CD14-positive monocyte (primary cell): Measurements from ENCODE around the gene SULT1E1. TPM values are rescaled to one million over a fixed set of nuclear protein-coding genes. Genes with fewer than 3 reads are reported as not detected.

Experiments
- DNase-seq, 3 donors: peaks; one replicate each; pipeline ENCODE4 v3.0.0-alpha.2; 2011 to 2022
- H2AFZ ChIP-seq: 2 replicates; pipeline ENCODE4 v1.6.0; 2012; ENCODE audit warnings: mild to moderate bottlenecking, low read depth, low read length, inconsistent platforms; ENCODE audit not compliant: insufficient read depth, poor library complexity, severe bottlenecking
- H3K27ac ChIP-seq, 2 donors: 1 replicate in 1 of 2; 2 replicates in 1 of 2; pipeline ENCODE4 v1.5.1; 2012 to 2013; ENCODE audit warnings: low read length in 2 of 2, control low read depth in 1 of 2, inconsistent platforms in 1 of 2, low read depth in 1 of 2, mild to moderate bottlenecking in 1 of 2
- H3K27me3 ChIP-seq, 2 donors: one replicate each; pipeline versions ENCODE4 v1.6.0 to v1.6.1; 2011 to 2013; ENCODE audit warnings: low read length in 2 of 2; ENCODE audit not compliant: control insufficient read depth in 2 of 2, insufficient read depth in 2 of 2
- H3K36me3 ChIP-seq, 2 donors: replicated peaks in 1 of 2; 1 replicate in 1 of 2; 2 replicates in 1 of 2; pipeline versions ENCODE4 v1.5.1 to v1.6.1; 2012 to 2013; ENCODE audit warnings: low read length in 2 of 2, control low read depth in 1 of 2, inconsistent platforms in 1 of 2, mild to moderate bottlenecking in 1 of 2; ENCODE audit not compliant: insufficient read depth in 2 of 2, control insufficient read depth in 1 of 2
- H3K4me1 ChIP-seq, 2 donors: 1 replicate in 1 of 2; 2 replicates in 1 of 2; pipeline versions ENCODE4 v1.5.1 to v1.6.1; 2012 to 2013; ENCODE audit warnings: low read length in 2 of 2, control low read depth in 1 of 2, inconsistent platforms in 1 of 2, mild to moderate bottlenecking in 1 of 2, moderate library complexity in 1 of 2; ENCODE audit not compliant: insufficient read depth in 2 of 2, control insufficient read depth in 1 of 2
- H3K4me2 ChIP-seq: replicated peaks from 2 replicates; pipeline ENCODE3; 2012; ENCODE audit warnings: low read length, moderate library complexity, mild to moderate bottlenecking; ENCODE audit not compliant: poor library complexity, severe bottlenecking; ENCODE audit errors: extremely low read depth
- H3K4me3 ChIP-seq, 3 experiments: fragments of 200-600 bp in 1 of 3; sonication (generic) in 1 of 3; replicated peaks in 1 of 3; 1 replicate in 2 of 3; 2 replicates in 1 of 3; pipeline ENCODE4 v1.5.1; 2011 to 2013; ENCODE audit warnings: low read length in 3 of 3, mild to moderate bottlenecking in 3 of 3, control low read depth in 2 of 3, low read depth in 2 of 3, inconsistent platforms in 1 of 3, moderate library complexity in 1 of 3
- H3K79me2 ChIP-seq: 2 replicates; pipeline ENCODE4 v1.6.0; 2012; ENCODE audit warnings: mild to moderate bottlenecking, control low read depth, inconsistent platforms, low read length, moderate library complexity; ENCODE audit not compliant: insufficient read depth
- H3K9ac ChIP-seq: 2 replicates; pipeline ENCODE4 v1.6.0; 2017; ENCODE audit warnings: low read length, mild to moderate bottlenecking; ENCODE audit not compliant: insufficient read depth, poor library complexity, severe bottlenecking
- H3K9me3 ChIP-seq, 2 donors: replicated peaks in 1 of 2; 1 replicate in 1 of 2; 2 replicates in 1 of 2; pipeline versions ENCODE4 v1.5.1 to v1.6.1; 2012 to 2013; ENCODE audit warnings: low read length in 2 of 2, control low read depth in 1 of 2; ENCODE audit not compliant: control insufficient read depth in 1 of 2, insufficient read depth in 1 of 2
- H4K20me1 ChIP-seq: 2 replicates; pipeline ENCODE4 v1.6.0; 2012; ENCODE audit warnings: mild to moderate bottlenecking, low read length, control low read depth, moderate library complexity; ENCODE audit not compliant: insufficient read depth
- H3K27ac Mint-ChIP-seq, 7 donors: one replicate each; pipeline ENCODE4 v1.8.0; 2020; ENCODE audit warnings: mild to moderate bottlenecking in 7 of 7, mixed read lengths in 7 of 7, moderate library complexity in 6 of 7, inconsistent platforms in 2 of 7
- H3K27me3 Mint-ChIP-seq, 3 donors: one replicate each; pipeline ENCODE4 v1.8.0; 2021 to 2022; ENCODE audit warnings: low read depth in 3 of 3, mild to moderate bottlenecking in 3 of 3, mixed read lengths in 3 of 3, moderate library complexity in 3 of 3, inconsistent platforms in 1 of 3
- H3K36me3 Mint-ChIP-seq, 2 donors: one replicate each; pipeline ENCODE4 v1.8.0; 2020; ENCODE audit warnings: mixed read lengths in 2 of 2, inconsistent platforms in 1 of 2, mild to moderate bottlenecking in 1 of 2
- H3K4me1 Mint-ChIP-seq: one replicate; pipeline ENCODE4 v1.8.0; 2020; ENCODE audit warnings: mild to moderate bottlenecking, mixed read lengths
- H3K4me3 Mint-ChIP-seq, 2 donors: one replicate each; pipeline ENCODE4 v1.8.0; 2020; ENCODE audit warnings: mild to moderate bottlenecking in 2 of 2, mixed read lengths in 2 of 2, moderate library complexity in 1 of 2
- H3K9me3 Mint-ChIP-seq, 7 donors: one replicate each; pipeline ENCODE4 v1.8.0; 2020 to 2022; ENCODE audit warnings: mixed read lengths in 7 of 7, mild to moderate bottlenecking in 6 of 7, moderate library complexity in 6 of 7, inconsistent platforms in 2 of 7
- CTCF ChIP-seq: fragments of 200-600 bp; IDR thresholded peaks from one replicate; pipeline ENCODE4 v1.8.0; 2022; ENCODE audit warnings: antibody characterized with exemption, mild to moderate bottlenecking
- WGBS: methylation state at CpG from one replicate; pipeline ENCODE4 v1.1.5; 2013; ENCODE audit warnings: missing lambda C conversion rate; ENCODE audit not compliant: insufficient coverage; 5-methylcytosine and 5-hydroxymethylcytosine counted together
- intact Hi-C, 2 donors: fragments of 100-400 bp; cut with micrococcal nuclease; formaldehyde crosslinking; loops; one replicate each; pipeline versions ENCODE4 v1.15.0 to v1.15.1; 2023
- polyA plus RNA-seq, 3 donors: library from polyadenylated mRNA; depleted of rRNA in 1 of 3; unstranded in 2 of 3; stranded (reverse) in 1 of 3; fragments of 300-500 nt in 2 of 3; fragments of >200 nt in 1 of 3; fragmentation: Illumina TruSeq in 2 of 3; gene quantifications; 1 replicate in 2 of 3; 2 replicates in 1 of 3; pipeline ENCODE4 v1.2.3, GENCODE V29; 2012 to 2021

Gene SULT1E1
- polyA plus RNA-seq, 3 donors = not detected

- no peaks in the 10 kb centered on the region for H3K36me3 Mint-ChIP-seq
- intact Hi-C loops = no loop called here
- DNase-seq = no peak
- H2AFZ ChIP-seq = no peak overlapping the region
- H3K9ac ChIP-seq = no peak overlapping the region
- no peaks in the 10 kb centered on the region for H3K9me3 ChIP-seq
- no peak overlapping the region for H3K27ac Mint-ChIP-seq
- no peaks in the 10 kb centered on the region for H3K4me1 ChIP-seq
- H3K4me1 Mint-ChIP-seq = no peaks in the 10 kb centered on the region
- no CpG with 5 or more reads among the region's 1 CpG for WGBS
- H3K27ac ChIP-seq = no peak overlapping the region
- peaks cover 0 to 2% (median 0%) of the 10 kb centered on the region in 7 donors for H3K9me3 Mint-ChIP-seq
- no peaks in the 10 kb centered on the region for H3K79me2 ChIP-seq
- H4K20me1 ChIP-seq = no peaks in the 10 kb centered on the region
- no peaks in the 10 kb centered on the region for H3K36me3 ChIP-seq
- H3K4me3 Mint-ChIP-seq = no peak overlapping the region
- no peak overlapping the region for H3K4me2 ChIP-seq
- H3K4me3 ChIP-seq = no peak overlapping the region
- H3K27me3 Mint-ChIP-seq = peaks cover 0 to 2% (median 0%) of the 10 kb centered on the region in 3 donors
- TF ChIP-seq CTCF = no peak
- no peaks in the 10 kb centered on the region for H3K27me3 ChIP-seq
Measured at GRCh38 chr4:69861756-69862155, 1.8 kb upstream of the SULT1E1 start.

DNA sequence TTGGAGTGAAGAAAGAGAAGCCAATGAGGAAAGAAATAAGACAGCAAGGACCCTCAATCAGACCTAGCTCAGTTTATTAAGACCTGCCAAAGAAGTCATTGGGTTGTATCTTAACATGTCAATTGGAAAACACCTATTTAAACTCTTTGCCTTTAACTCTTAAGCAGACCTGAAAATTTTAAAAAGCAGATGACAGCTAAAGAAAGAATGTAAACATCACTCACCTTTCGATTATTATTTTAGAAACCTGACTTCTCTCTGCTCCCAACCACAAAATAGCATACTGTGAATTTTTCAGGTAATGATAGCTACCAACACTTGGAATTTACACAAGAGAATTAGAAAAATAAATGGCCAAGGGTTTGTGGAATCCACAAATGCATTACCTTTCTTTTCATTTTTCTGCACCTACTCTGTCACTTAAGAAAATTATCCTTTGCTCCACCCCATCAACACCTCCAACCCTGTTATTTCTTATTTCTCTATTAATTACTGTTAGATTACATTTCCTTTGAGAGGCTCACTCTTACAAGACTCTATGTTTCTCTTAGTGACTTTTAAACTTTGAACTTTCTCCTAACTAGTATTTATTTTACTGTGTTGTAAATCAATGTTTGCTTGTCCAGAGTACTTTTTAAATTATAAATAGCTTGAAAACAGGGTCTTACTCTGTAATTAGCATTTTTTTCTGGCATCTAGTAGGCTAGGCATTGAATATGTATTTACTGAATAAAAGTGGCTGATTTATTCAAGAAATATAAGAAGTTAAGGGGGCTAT is 765 bp upstream of the SULT1E1 start:
- Histone ChIP-seq H3K9me3 (no peaks in the 10 kb centered on the region), H3K4me3 (no peak overlapping the region), H3K27me3 (no peaks in the 10 kb centered on the region), H3K79me2 (no peaks in the 10 kb centered on the region), H2AFZ (no peak overlapping the region), H4K20me1 (no peaks in the 10 kb centered on the region), H3K4me1 (no peaks in the 10 kb centered on the region), H3K27ac (no peak overlapping the region), H3K9ac (no peak overlapping the region), H3K36me3 (no peaks in the 10 kb centered on the region), H3K4me2 (no peak overlapping the region)
- no peak for TF ChIP-seq CTCF
- H3K27me3 Mint-ChIP-seq = peaks cover 0 to 2% (median 0%) of the 10 kb centered on the region in 3 donors
- H3K9me3 Mint-ChIP-seq = peaks cover 0 to 7% (median 3%) of the 10 kb centered on the region in 7 donors
- no peaks in the 10 kb centered on the region for H3K36me3 Mint-ChIP-seq
- DNase-seq = no peak
- no peak overlapping the region for H3K27ac Mint-ChIP-seq
- H3K4me1 Mint-ChIP-seq = no peaks in the 10 kb centered on the region
- intact Hi-C loops = no loop called here
- WGBS = no CpG with 5 or more reads among the region's 1 CpG
- no peak overlapping the region for H3K4me3 Mint-ChIP-seq
